ENCODE results near the gene RUNX1.

The RUNX1 gene

GRCh38 chr21:34933609-34934335 lies 115.3 kb downstream of the RUNX1 start:
- H2AFZ ChIP-seq (ENCODE audit: insufficient read depth, low read length, poor library complexity) = no peak overlapping the region
- no CpG with 5 or more reads among the region's 3 CpGs for WGBS (ENCODE audit: extremely low coverage, insufficient coverage, insufficient read length)
- H2BK5ac ChIP-seq (ENCODE audit: low read depth, low read length, poor library complexity) = no peak overlapping the region
- no peak overlapping the region for H4K8ac ChIP-seq (ENCODE audit: low read depth, low read length)
- no peak for DNase-seq
- no peak overlapping the region for H2BK120ac ChIP-seq (ENCODE audit: insufficient read depth, low read length, poor library complexity)
- H3K23ac ChIP-seq (ENCODE audit: low read length) = no peak overlapping the region
- H3K18ac ChIP-seq (ENCODE audit: low read length) = no peak overlapping the region
- no peak overlapping the region for H3K4me3 ChIP-seq (ENCODE audit: low read depth, low read length)
- no peak overlapping the region for H2BK12ac ChIP-seq (ENCODE audit: low read length)
- no peak overlapping the region for H3K27ac ChIP-seq (ENCODE audit: low read depth, low read length)
- H3K4me2 ChIP-seq (ENCODE audit: low read length) = no peak overlapping the region
- no peaks in the 10 kb centered on the region for H3K36me3 ChIP-seq (ENCODE audit: control insufficient read depth in 1 of 2, insufficient read depth in 2 of 2, low read length in 2 of 2)
- H3K79me2 ChIP-seq (ENCODE audit: control insufficient read depth, insufficient read depth, low read length, poor library complexity) = no peaks in the 10 kb centered on the region
- no peak overlapping the region for H3K4ac ChIP-seq (ENCODE audit: low read depth, low read length)
- H3K4me1 ChIP-seq (ENCODE audit: control insufficient read depth in 1 of 2, insufficient read depth in 2 of 2, low read length in 2 of 2) = no peaks in the 10 kb centered on the region
- no peaks in the 10 kb centered on the region for H3K9me3 ChIP-seq (ENCODE audit: insufficient read depth, low read depth, low read length)
- no peaks in the 10 kb centered on the region for H3K79me1 ChIP-seq (ENCODE audit: low read length)
- H3K14ac ChIP-seq (ENCODE audit: low read length) = no peak overlapping the region
- no peak overlapping the region for H3K9ac ChIP-seq (ENCODE audit: low read length)
- H4K91ac ChIP-seq (ENCODE audit: low read depth, low read length) = no peak overlapping the region
- H2AK5ac ChIP-seq (ENCODE audit: low read length) = no peak overlapping the region
- H3K27me3 ChIP-seq (ENCODE audit: insufficient read depth, low read length) = no peaks in the 10 kb centered on the region
- H4K12ac ChIP-seq (ENCODE audit: low read depth, low read length) = no peak overlapping the region

- Histone ChIP-seq H3K9ac (ENCODE audit: low read length) (no peak overlapping the region), H4K8ac (ENCODE audit: low read depth, low read length) (no peak overlapping the region), H2BK5ac (ENCODE audit: low read depth, low read length, poor library complexity) (no peak overlapping the region), H3K79me1 (ENCODE audit: low read length) (no peaks in the 10 kb centered on the region), H3K4me3 (ENCODE audit: low read depth, low read length) (no peak overlapping the region), H2AFZ (ENCODE audit: insufficient read depth, low read length, poor library complexity) (no peak overlapping the region), H2BK120ac (ENCODE audit: insufficient read depth, low read length, poor library complexity) (no peak overlapping the region), H2AK5ac (ENCODE audit: low read length) (no peak overlapping the region), H3K27me3 (ENCODE audit: insufficient read depth, low read length) (no peaks in the 10 kb centered on the region), H4K12ac (ENCODE audit: low read depth, low read length) (no peak overlapping the region), H4K91ac (ENCODE audit: low read depth, low read length) (no peak overlapping the region), H3K27ac (ENCODE audit: low read depth, low read length) (no peak overlapping the region), H2BK12ac (ENCODE audit: low read length) (no peak overlapping the region), H3K4ac (ENCODE audit: low read depth, low read length) (no peak overlapping the region), H3K23ac (ENCODE audit: low read length) (no peak overlapping the region), H3K4me1 (ENCODE audit: control insufficient read depth in 1 of 2, insufficient read depth in 2 of 2, low read length in 2 of 2) (no peaks in the 10 kb centered on the region), H3K18ac (ENCODE audit: low read length) (no peak overlapping the region), H3K79me2 (ENCODE audit: control insufficient read depth, insufficient read depth, low read length, poor library complexity) (no peaks in the 10 kb centered on the region), H3K36me3 (ENCODE audit: control insufficient read depth in 1 of 2, insufficient read depth in 2 of 2, low read length in 2 of 2) (no peaks in the 10 kb centered on the region), H3K9me3 (ENCODE audit: insufficient read depth, low read depth, low read length) (no peaks in the 10 kb centered on the region), H3K14ac (ENCODE audit: low read length) (no peak overlapping the region), H3K4me2 (ENCODE audit: low read length) (no peak overlapping the region)
- WGBS (ENCODE audit: extremely low coverage, insufficient coverage, insufficient read length) = no CpG with 5 or more reads among the region's 2 CpGs
- DNase-seq = no peak
These were observed 116.9 kb downstream of the RUNX1 start for GRCh38 chr21:34932233-34932632.

GRCh38 chr21:34930971-34931370 lies 118.1 kb downstream of the RUNX1 start:
- Histone ChIP-seq H3K4me1 (ENCODE audit: control insufficient read depth in 1 of 2, insufficient read depth in 2 of 2, low read length in 2 of 2) (no peaks in the 10 kb centered on the region), H3K79me2 (ENCODE audit: control insufficient read depth, insufficient read depth, low read length, poor library complexity) (no peaks in the 10 kb centered on the region), H3K4me2 (ENCODE audit: low read length) (no peak overlapping the region), H3K23ac (ENCODE audit: low read length) (no peak overlapping the region), H4K8ac (ENCODE audit: low read depth, low read length) (no peak overlapping the region), H3K4ac (ENCODE audit: low read depth, low read length) (no peak overlapping the region), H4K12ac (ENCODE audit: low read depth, low read length) (no peak overlapping the region), H3K79me1 (ENCODE audit: low read length) (no peaks in the 10 kb centered on the region), H2BK5ac (ENCODE audit: low read depth, low read length, poor library complexity) (no peak overlapping the region), H2BK12ac (ENCODE audit: low read length) (no peak overlapping the region), H3K4me3 (ENCODE audit: low read depth, low read length) (no peak overlapping the region), H3K36me3 (ENCODE audit: control insufficient read depth in 1 of 2, insufficient read depth in 2 of 2, low read length in 2 of 2) (no peaks in the 10 kb centered on the region), H3K9ac (ENCODE audit: low read length) (no peak overlapping the region), H2BK120ac (ENCODE audit: insufficient read depth, low read length, poor library complexity) (no peak overlapping the region), H2AK5ac (ENCODE audit: low read length) (no peak overlapping the region), H3K18ac (ENCODE audit: low read length) (no peak overlapping the region), H3K14ac (ENCODE audit: low read length) (no peak overlapping the region), H2AFZ (ENCODE audit: insufficient read depth, low read length, poor library complexity) (no peak overlapping the region), H3K27me3 (ENCODE audit: insufficient read depth, low read length) (no peaks in the 10 kb centered on the region), H3K27ac (ENCODE audit: low read depth, low read length) (no peak overlapping the region), H4K91ac (ENCODE audit: low read depth, low read length) (no peak overlapping the region), H3K9me3 (ENCODE audit: insufficient read depth, low read depth, low read length) (no peaks in the 10 kb centered on the region)
- DNase-seq = peak in 1 of 2 donors; percentile 41
- WGBS (ENCODE audit: extremely low coverage, insufficient coverage, insufficient read length) = no CpG with 5 or more reads among the region's 3 CpGs

- Histone ChIP-seq H3K36me3 (ENCODE audit: control insufficient read depth in 1 of 2, insufficient read depth in 2 of 2, low read length in 2 of 2) (no peaks in the 10 kb centered on the region), H3K14ac (ENCODE audit: low read length) (no peak overlapping the region), H4K12ac (ENCODE audit: low read depth, low read length) (no peak overlapping the region), H3K4me3 (ENCODE audit: low read depth, low read length) (no peak overlapping the region), H3K79me2 (ENCODE audit: control insufficient read depth, insufficient read depth, low read length, poor library complexity) (no peaks in the 10 kb centered on the region), H2AFZ (ENCODE audit: insufficient read depth, low read length, poor library complexity) (no peak overlapping the region), H4K8ac (ENCODE audit: low read depth, low read length) (no peak overlapping the region), H3K27me3 (ENCODE audit: insufficient read depth, low read length) (no peaks in the 10 kb centered on the region), H4K91ac (ENCODE audit: low read depth, low read length) (no peak overlapping the region), H3K4ac (ENCODE audit: low read depth, low read length) (no peak overlapping the region), H3K4me1 (ENCODE audit: control insufficient read depth in 1 of 2, insufficient read depth in 2 of 2, low read length in 2 of 2) (no peaks in the 10 kb centered on the region), H3K18ac (ENCODE audit: low read length) (no peak overlapping the region), H3K9me3 (ENCODE audit: insufficient read depth, low read depth, low read length) (no peaks in the 10 kb centered on the region), H3K9ac (ENCODE audit: low read length) (no peak overlapping the region), H3K4me2 (ENCODE audit: low read length) (no peak overlapping the region), H2BK12ac (ENCODE audit: low read length) (no peak overlapping the region), H3K27ac (ENCODE audit: low read depth, low read length) (no peak overlapping the region), H3K23ac (ENCODE audit: low read length) (no peak overlapping the region), H2BK5ac (ENCODE audit: low read depth, low read length, poor library complexity) (no peak overlapping the region), H3K79me1 (ENCODE audit: low read length) (no peaks in the 10 kb centered on the region), H2AK5ac (ENCODE audit: low read length) (no peak overlapping the region), H2BK120ac (ENCODE audit: insufficient read depth, low read length, poor library complexity) (no peak overlapping the region)
- DNase-seq = no peak
- no CpG with 5 or more reads among the region's 4 CpGs for WGBS (ENCODE audit: extremely low coverage, insufficient coverage, insufficient read length)
These were observed 120.5 kb downstream of the RUNX1 start for GRCh38 chr21:34928637-34929036.
